Measurements from ENCODE around the gene GGA1. TPM values are rescaled to one million over a fixed set of nuclear protein-coding genes. Genes with fewer than 3 reads are reported as not detected.
"Not testable (repeated sequence)": the region's sequence is repeated elsewhere in the genome, so short reads cannot be mapped to it uniquely, and the experiment has no call there.

The GGA1 gene
- total RNA-seq, 1 donor from 2014 or later: 32.5 TPM

DNA sequence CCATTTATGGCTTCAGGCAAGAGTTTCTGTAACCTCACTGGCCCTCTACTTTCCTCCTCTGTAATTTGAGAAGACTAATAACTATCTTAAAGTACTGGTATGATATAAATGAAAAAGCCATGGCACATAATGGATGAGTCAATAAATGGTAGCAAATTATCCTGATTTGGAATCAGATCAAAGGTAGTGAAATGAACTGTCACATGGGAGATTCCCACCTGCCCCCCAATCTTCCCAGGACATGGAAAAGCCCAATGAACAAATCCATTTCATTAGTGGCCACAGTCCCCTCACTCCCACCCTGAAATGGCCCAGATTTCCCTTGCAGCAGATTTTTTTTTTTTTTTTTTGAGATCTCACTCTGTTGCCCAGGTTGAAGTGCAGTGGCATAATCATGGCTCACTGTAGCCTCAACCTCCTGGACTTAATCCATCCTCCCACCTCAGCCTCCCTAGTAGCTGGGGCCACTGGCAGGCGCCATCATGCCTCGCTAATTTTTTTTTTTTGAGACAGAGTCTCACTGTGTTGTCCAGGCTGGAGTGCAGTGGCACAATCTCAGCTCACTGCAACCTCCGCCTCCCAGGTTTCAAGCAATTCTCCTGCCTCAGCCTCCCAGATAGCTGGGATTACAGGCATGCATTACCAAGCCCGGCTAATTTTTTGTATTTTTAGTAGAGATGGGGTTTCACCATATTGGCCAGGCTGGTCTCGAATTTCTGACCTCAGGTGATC is 5.9 kb upstream of the GGA1 start:
- intact Hi-C loops (cut with DNase I); DNase-seq (ENCODE audit: low spot score): not testable (repeated sequence)

DNA sequence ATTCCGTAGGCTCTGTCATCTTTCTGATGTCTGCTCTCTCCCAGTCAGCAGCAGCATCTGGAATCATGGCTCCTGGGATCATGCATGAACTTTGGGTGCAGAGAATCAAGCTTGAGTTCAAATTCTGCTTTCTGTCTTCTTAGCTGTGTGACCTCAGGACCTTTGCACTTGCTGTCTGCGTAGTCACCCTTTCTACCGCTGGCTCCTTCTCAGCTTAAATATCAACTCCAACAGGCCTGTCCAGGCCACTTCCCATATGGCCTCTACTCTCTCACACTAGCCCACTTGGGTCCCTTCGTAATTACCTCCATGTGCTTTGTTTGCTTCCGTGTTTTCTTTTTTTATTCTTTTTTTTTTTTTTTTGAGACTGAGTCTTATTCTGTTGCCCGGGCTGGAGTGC is 4.6 kb upstream of the GGA1 start:
- intact Hi-C loops (cut with DNase I): no loop called here
- DNase-seq (ENCODE audit: low spot score): no peak

DNA sequence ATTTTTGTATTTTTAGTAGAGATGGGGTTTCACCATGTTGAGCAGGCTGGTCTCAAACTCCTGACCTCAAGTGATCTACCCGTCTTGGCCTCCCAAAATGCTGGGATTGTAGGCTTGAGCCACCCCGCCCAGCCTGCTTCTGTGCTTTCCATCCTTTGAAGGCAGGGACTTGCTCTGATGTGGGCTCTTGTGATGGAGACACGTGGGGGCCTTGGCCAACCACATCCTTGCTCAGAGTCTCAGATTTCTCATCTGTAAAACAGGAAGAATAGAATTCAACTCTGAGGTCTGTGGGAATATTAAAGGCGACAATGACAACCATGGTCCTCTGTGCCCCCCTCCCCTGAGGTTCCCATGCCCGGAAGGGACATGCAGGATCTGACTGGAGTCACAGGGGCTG is 3.8 kb upstream of the GGA1 start:
- DNase-seq (ENCODE audit: low spot score): no peak
- intact Hi-C loops (cut with DNase I): loop anchor here (5.0 kb wide), 1 partner anchor 43 kb away; the partner anchor contains the start of gene CDC42EP1

DNA sequence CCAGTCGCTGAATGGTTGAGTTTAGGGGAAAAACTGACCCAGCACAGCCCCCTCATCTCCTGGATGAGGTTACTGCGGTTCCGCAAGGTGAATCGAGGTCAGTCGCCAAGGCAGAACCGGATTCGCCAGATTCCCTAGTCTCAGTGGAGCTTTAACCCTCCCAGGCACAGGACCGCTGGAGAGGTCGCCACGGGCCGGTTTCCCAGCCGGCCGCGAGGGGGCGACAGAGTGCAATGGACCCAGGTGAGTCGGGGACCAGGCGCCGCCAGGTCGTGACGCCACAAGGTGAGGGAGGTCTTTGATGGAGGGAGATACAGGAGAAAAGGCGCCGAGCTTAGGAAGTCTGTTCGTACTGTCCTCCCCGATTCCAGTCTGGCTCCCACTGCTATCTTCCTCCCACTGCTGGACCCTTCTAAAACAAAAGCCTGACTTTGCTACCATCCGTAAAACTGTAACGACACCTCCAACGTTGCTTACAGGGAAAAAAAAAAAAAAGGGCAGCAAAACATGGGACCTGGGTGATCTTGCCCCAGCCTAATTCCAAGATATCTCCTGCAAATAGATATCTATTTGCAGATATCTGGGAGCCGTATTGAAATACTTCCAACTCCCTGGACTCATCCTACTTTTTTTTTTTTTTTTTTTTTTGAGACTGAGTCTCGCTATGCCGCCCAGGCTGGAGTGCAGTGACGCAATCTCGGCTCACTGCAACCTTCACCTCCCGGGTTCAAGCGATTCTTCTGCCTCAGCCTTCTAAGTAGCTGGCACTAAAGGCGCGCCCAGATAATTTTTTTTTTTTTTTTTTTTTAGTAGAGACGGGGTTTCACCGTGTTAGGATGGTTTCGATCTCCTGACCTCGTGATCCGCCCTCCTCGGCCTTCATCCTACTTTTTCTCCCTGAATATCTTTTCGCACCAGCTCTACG is 1.4 kb upstream of the GGA1 start:
- DNase-seq (ENCODE audit: low spot score): peak; percentile 94
- intact Hi-C loops (cut with DNase I): loop anchor here (5.0 kb wide), 1 partner anchor 45 kb away; the partner anchor contains the start of gene CDC42EP1

DNA sequence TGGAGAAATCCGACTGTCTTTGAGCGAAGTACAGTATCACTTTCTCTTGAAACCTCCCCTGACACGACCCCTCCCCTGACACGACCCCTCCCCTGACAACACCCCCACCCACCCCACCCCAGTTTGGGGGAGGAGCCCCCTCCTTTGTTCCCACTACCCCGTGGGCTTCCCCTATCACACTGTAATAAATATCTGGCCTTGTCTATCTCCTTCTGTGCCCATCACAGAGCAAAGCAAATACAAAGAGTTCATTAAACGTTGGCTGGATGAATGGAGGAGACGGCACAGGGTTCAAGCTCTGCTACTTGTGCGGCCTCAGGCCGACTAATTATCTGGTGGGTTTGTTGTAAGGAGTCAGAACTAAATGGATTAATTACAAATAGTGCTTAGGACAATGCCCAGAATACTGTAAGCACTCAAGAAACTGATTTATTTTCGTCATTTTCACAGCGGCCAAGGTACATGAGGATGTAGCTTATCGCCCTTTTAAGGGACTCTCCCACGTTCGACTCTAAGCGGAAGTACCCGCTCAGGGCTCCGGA is 628 bp upstream of the GGA1 start:
- intact Hi-C loops (cut with DNase I): loop anchor here (2.0 to 5.0 kb wide), 3 partner anchors 46 to 79 kb away; partner anchors contain the start of genes CDC42EP1, LGALS1 and NOL12
- DNase-seq (ENCODE audit: low spot score): no peak

DNA sequence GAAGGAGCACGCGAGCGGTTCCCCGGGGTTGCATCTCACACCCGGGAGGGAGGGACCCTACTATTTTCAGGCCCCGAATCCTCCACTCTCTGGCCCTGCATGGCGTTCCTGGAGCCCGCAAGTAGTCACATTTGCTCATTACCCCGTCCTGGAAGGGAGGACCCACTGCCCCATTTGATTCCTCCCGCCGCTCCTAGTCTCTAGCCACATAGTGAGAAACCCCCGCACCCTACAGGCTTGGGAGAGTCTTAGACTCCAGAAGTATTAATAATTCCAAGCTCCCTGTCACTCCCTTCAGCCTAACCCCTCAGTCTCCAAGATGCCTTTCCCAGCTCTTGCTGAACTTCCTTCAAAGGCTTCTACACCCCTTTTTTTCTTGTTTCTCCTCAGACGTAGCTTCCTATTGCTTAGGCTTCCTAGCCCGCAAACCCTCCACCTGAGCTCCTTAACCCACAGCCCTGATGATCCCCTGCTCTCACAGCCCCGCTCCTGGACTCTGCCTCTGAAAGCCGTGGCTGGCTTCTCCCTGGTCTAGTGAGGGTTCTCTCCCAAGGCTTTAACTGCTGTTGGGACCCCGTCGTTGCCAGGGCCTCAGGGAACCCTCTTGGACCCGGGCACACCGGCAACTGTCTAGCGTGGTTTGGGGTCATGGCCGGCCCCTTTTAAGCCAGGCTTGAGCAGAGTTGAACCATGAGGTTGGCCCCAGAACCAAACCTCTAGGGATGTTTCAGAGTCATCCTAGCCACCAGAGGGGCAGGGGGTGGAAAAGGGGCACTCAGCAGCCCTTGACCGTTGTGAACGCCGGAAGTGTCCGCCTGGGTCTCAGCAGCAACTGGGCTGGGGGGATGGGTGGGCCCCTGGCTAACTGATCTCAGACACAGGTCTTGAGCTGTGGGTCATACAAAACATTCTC is 862 bp downstream of the GGA1 start:
- intact Hi-C loops (cut with DNase I): loop anchor here (2.0 to 5.0 kb wide), 3 partner anchors 47 to 77 kb away; partner anchors contain the start of genes CDC42EP1, LGALS1 and NOL12
- DNase-seq (ENCODE audit: low spot score): no peak

DNA sequence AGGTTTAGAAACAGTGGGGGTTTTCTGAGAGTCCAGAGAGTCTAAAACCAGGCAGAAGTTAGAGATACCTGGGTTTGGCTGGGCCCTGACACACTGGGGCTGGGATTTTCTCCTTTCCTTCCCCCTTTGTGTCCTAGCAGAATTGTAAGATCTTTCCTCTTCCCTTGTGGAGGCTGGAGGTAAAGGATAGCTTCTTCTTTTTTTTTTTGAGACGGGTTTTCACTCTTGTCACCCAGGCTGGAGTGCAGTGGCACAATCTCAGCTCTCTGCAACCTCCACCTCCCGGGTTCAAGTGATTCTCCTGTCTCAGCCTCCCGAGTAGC is 1.5 kb downstream of the GGA1 start:
- intact Hi-C loops (cut with DNase I); DNase-seq (ENCODE audit: low spot score): not testable (repeated sequence)

DNA sequence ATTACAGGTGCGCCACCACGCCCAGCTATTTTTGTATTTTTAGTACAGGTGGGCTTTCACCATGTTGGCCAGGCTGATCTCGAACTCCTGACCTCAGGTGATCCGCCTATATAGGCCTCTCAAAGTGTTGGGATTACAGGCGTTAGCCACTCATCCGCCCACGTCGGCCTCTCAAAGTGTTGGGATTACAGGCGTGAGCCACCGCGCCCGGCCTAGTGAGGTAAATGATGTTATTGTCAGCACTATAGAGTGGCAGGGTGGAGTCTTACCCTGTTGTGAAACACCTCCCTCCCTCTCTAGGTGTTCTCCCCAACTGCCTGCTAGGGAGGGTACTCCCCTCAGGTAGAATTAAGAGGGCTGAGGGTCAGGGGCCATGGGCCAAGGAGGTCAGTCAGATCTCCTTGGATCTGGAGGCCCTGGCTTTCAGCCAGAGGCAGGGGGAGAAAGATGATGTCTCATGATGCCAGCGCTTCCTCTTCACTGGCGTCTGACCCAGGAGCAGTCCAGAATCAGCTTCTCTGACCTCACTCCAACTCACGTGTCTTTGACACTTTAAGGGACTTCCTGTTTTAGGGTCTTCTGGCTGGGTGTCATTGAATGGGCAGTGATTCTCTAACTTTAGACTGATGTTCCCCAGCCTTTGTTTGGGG is 2.0 kb downstream of the GGA1 start:
- intact Hi-C loops (cut with DNase I): no loop called here
- DNase-seq (ENCODE audit: low spot score): no peak

DNA sequence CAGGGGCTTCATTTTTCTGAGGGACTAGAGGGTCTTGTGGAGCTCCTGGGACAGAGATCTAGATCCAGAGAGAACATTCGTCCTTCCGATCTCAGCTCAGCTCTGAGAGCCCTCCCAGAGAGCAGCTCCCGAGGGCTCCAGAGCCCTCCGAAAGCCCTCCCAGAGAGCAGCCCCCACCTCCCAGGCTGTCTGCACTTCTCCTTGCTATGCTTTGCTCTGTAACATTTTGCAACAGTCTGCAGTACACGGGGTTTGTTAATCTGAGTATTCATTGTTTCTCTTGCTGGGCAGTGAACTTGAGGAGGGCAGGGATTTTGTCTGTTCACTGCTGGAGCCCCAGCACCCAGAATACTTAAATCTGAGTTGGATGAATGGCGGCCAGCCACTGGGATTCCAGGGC is 2.6 kb downstream of the GGA1 start:
- no peak for DNase-seq (ENCODE audit: low spot score)

DNA sequence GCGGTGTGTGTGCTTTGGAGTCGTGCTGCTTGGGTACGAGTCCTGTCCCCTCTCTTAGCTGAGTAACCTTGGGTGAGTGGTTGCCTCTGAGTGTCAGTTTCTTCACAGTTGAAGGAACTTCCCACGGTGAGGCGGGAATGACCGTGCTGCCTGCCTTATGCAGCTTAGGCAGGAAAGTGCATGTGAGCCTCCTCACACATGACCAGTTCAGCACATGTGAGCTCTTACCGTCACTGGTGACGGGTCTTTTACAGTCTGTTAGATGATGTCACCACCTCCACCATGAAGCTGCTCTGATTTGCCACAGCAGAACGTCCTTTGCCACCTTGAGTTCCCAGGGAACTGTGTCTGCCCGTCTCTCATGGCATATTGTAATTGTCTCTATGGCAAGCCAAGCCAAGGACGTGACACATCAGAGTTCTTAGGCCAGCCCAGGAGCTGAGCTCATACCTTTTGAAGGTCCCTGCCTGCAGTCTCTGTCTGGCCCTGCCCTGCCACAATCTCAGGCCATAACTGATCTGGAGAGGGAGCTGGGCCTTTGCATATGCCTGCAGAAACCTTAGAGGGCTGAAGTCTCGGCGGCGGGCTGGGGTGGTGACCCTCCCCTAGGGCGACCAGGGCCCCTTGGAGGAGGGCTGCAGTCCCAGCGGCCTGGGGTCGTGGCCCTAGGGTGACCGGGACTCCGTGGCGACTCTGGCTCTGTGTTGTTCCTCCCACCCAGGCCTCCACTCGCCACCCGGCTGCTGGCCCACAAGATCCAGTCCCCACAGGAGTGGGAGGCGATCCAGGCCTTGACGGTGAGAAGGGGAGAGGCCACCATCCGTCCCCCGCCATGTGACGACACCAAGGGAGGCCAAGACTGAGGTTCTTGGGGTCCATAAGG is 7.8 kb downstream of the GGA1 start:
- DNase-seq (ENCODE audit: low spot score): no peak
- intact Hi-C loops (cut with DNase I): no loop called here

More for the DNA sequence above, 2.6 kb downstream of the GGA1 start:
- intact Hi-C loops (cut with DNase I): no loop called here

DNA sequence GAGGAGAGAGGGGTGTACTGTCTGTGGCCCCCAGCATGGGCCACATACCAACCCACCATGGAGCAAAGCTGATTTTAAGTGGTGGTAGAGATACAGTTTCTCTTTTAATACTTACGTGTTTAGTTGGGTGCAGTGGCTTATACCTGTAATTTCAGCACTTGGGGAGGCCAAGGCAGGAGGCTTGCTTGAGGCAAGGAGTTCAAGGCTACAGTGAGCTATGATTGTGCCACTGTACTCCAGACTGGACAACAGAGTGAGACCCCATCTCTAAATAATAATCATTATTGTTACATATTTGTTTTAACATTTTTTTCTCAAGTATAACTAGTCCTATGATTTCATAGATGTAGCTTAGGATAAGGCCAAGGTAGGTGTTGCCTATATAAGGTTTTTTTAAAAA is 8.8 kb downstream of the GGA1 start:
- intact Hi-C loops (cut with DNase I): no loop called here
- DNase-seq (ENCODE audit: low spot score): no peak

DNA sequence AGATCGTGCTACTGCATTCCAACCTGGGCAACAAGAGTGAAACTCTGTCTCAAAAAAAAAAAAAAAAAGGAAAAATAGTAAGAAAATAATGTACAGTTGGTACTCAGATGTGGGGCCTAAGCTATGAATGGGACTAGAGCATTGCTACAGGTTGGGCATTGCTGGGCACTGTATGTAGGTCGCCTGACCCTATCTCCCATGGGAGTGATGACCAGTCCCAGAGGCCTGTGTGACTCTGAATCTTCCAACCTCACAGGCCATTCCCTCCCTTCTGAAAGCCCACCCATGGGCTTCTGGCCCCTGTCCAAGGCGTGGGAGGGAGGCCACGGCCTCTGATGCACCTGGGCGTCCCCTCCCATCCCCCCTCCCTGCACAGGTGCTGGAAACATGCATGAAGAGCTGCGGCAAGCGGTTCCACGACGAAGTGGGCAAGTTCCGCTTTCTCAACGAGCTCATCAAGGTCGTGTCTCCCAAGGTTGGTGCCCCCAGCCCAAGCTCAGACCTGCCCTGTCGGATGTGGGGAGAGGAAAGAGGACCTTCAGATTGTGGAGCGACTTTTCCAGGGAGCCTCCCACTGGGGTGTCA is 9.5 kb downstream of the GGA1 start:
- DNase-seq (ENCODE audit: low spot score): no peak
- intact Hi-C loops (cut with DNase I): no loop called here

DNA sequence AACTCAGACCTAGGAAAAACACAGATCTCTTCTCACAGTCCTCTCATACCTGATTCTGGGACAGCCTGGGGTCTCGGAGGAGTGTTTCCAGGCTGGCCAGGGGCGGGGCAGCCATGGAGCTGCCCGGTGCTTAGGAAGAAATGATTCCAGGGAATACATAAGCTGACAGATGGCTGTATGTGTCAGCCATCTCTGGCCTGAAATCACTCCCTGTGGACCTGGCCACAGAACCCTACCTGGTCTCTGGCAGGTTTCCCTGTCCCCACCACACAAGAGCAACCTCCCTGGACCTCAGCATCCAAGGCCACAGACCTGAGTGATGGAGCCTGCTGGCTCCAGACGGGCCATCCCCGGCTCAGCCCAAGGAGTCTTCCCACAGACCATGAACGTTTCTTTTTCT is 10.0 kb downstream of the GGA1 start:
- intact Hi-C loops (cut with DNase I): no loop called here
- DNase-seq (ENCODE audit: low spot score): no peak

DNA sequence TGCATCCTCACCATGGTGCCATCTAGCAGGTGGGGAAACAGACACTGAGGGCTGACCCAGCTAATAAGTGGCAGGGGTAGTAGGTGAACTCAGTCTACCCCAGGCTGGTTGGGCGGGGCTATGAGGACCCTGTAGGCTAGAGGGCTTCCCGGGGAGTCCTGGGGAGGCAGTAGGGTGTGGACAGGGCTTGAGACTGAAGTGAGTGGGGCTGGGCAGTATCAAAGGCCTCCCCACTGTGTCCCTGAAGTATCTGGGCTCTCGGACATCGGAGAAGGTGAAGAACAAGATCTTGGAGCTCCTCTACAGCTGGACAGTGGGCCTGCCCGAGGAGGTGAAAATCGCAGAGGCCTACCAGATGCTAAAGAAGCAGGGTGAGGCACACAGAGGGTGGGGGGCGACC is 11.4 kb downstream of the GGA1 start:
- intact Hi-C loops (cut with DNase I): loop anchor here (5.0 kb wide), 1 partner anchor 62 kb away; no protein-coding TSS in a partner anchor
- DNase-seq (ENCODE audit: low spot score): no peak

DNA sequence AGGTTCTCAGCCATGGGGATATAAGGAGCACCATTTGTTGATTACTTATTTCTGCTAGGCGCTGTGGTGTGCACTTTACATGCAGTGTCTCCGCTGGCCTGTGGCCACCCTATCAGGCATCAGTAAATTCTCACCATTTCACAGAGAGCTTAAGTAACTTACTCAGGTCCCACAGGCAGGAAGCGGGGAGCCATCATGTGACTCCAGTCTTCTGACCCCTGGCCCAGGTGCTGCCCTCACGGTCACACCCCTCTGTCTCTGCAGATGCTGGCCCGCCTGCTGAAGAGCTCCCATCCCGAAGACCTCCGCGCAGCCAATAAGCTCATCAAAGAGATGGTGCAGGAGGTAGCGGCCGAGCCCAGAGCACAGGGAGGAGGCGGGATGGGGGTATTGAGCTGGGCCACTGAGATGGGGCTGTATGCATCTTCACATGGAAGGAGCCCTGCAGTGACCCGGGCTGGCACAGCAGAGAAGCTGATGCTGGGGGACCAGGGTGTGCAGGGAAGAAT is 12.8 kb downstream of the GGA1 start:
- intact Hi-C loops (cut with DNase I): loop anchor here (5.0 kb wide), 1 partner anchor 61 kb away; no protein-coding TSS in a partner anchor
- no peak for DNase-seq (ENCODE audit: low spot score)

DNA sequence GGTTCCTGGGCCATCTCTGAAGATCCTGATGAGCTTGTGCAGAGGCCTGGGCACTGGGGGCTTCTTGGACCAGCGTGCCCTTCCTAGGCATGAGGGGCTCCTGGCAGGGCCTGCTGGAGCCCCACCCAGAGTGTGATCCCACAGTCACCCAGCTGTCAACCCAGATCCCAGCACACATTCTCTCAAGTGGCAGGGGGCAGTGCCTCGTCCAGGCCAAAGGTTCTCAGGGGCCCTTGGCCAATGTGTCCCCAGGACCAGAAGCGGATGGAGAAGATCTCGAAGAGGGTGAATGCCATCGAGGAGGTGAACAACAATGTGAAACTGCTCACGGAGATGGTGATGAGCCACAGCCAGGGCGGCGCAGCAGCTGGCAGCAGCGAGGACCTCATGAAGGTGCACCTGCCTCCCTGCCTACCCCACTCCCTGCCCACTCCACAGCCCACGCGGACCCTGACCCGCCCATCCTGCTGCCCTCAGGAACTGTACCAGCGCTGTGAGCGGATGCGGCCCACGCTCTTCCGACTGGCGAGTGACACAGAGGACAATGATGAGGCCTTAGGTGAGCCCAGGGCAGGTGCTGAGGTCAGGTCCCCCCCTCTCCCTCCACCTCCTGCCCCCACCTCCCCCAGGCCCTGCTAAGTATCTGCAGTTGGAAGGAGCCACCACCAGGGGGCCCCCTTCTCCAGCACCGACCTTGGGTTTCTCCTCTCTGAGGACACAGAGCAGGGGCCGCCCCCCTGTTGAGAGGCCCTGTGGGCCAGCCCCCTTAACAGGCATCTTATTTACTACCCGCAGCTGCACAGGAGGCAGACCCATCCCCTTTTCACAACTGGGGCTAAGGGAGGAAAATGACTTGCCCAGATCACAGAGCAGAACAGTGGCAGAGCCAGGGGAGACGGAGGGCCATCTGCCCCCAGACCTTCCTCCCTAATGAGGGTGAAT is 14.7 kb downstream of the GGA1 start:
- no peak for DNase-seq (ENCODE audit: low spot score)
- intact Hi-C loops (cut with DNase I): loop anchor here (5.0 kb wide), 1 partner anchor 59 kb away; no protein-coding TSS in a partner anchor

Data from cardiac septum (tissue), 1 donor.